Fibroblast of skin of back (primary cell): ENCODE data around the gene MEST.
A peak's percentile ranks its signal among the peaks of the same experiment; 100 is the strongest.
"Not testable (repeated sequence)": the region's sequence is repeated elsewhere in the genome, so short reads cannot be mapped to it uniquely, and the experiment has no call there.

Experiments used
- DNase-seq: peaks from one replicate; pipeline ENCODE4 v3.0.0-alpha.2; 2013

MEST gene

DNA sequence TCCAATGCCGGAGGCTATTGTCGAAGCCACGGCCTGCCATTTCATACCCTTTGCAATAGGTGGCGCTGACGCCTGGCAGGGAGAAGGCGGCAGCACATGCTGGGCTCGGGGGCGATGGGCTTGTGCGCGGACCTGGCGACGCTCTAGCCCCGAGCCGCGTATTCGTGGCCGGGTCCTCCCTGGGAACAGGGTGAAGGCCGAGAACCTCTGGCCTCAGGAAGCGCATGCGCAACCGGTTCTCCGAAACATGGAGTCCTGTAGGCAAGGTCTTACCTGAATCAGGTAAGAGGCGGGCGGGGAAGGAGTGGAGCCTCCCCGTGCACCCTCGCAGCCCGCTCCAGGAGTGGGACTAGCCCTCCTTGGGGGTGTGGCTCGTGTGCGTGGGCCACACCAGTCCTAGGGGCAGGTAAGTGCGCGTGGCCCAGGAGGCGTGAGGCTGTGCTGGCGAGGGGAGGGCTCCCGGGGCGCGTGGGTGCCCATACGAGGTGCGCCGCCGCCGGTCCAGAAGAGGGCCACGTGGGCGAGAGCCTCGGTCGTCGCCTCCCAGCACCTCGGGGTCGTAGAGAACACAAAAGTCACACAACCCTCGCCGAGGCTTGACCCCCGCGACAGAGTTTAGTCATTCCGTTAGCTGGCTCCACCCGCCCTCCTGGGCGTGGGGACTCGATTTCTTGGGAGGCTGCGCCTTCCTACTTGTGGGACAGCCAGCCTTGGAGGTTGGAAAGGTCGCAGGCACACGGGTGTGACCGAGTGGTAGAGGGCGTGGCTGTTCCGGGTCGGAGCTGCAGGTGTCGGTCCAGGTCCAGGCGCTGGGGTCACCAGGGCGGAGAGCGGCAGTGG is 5.6 kb upstream of the MEST start:
- DNase-seq, result no peak

DNA sequence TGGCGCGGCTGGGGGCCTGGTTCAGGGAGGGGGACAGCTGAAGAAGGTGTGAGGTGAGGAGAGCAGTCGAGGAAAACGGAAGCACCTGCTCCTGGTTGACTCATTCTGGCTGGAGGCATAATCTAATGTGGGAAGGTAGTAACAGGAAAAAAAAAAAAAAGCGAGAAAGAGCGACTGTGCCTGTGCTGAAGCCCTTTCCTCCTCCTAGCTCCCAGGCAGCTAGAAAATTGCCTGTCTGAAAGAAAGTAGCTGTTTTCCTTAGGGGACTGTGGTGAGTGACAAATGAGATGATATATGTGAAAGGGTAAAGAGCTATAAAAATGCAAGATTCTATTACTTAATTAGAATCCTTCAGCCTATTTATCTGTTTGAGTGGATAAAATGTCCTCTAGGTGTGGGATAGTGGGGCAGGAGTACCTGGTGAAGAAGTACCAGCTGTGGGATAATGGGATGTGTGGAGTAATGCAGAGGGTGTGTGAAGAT is 4.9 kb upstream of the MEST start:
- DNase-seq, result no peak

DNA sequence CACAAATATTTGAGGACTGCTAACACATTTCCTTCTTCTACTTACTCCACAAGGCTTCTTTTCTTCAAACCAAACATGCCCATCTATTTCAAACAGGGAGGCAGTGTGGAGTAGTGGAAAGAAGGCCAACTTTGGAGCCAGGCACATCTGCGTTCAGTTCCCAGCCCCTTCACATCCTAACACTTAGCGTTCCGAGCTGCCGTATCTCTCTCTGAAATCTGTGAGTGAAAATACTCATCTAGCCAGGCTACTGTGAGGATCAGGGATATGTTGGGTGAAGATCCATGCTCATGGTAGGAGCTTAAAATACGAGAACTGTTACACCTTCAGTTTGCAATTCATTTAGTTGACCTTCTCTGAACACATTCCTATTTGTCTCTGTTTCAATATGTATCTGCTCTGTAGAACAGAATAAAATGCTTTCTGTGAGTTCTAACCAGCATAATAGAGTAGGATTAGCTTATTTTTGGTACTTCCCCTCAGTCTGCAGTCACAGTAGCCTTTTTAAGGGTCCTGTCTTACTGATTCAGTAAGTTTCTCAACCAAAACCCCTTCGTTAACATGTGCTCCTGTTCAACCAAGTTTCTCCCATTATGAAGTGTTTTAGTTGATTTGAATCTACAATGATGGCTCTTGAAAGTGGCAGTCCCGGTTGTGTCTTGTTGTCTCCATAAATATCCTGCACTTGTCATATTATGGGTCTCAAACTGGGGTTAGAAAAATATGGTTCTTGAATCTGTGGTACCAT is 3.3 kb upstream of the MEST start:
- DNase-seq, result no peak

DNA sequence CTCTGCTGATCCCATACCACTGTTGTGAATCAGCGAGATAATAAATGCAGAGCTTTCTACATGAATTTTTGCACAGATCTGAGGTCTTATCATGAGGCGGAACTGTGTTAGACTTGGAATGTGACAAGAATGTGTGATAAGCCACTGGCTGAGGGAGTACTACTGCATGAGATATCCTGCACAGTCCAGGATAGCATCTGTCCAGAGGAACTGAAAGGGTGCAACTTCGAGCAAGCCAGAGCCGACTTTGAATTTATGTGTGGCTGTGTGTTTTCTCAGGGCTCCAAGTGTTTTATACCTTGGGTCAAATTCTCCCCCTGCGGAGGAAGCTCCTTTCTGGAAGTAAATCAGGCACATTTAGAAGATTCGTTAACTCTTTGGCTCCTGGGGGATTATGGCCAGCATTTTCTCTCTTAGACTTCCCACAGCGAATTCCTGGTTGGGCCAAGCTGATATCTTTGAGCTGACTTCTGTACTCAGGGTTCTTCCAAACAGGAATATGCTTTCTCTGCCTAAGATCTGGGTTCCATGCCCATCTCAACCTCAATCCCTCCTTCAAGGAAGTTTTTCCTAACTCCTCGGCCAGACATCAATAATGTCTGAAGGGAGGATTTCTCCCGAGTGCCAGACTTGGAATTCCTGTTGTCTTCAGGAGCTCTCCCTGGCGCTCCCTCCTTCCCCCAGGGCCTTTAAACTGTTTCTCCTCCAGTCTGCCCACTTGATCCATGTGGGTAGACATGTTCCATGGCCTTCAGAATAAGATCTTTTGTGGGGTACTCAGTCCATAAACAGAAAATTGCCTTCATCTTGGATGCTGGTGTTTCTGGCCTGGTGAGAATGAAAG is 2.5 kb upstream of the MEST start:
- DNase-seq, result peak; percentile 87

DNA sequence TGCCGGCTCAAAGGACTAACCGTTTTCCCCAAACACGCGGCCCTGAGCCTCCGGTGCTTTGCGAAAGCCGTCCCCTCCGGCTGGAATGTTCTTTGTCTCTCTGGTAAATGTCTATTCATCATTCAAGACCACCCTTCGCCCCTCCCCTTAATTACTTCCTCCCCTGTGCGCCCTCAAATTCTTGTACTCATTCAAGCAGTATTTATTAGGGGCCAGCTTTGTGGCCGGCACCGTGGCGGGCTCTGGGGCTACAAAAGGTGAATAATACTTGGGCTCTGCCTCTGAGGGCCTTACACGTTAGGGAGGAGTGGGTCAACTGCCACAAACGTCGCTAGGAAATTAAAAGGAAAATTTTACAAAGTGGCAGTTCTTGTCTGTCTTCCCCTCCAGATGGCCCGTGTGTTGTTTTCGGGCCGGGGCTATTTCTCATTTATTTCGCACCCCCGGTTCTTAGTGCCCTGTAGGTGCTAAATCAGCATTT is 1.5 kb upstream of the MEST start:
- no peak for DNase-seq

DNA sequence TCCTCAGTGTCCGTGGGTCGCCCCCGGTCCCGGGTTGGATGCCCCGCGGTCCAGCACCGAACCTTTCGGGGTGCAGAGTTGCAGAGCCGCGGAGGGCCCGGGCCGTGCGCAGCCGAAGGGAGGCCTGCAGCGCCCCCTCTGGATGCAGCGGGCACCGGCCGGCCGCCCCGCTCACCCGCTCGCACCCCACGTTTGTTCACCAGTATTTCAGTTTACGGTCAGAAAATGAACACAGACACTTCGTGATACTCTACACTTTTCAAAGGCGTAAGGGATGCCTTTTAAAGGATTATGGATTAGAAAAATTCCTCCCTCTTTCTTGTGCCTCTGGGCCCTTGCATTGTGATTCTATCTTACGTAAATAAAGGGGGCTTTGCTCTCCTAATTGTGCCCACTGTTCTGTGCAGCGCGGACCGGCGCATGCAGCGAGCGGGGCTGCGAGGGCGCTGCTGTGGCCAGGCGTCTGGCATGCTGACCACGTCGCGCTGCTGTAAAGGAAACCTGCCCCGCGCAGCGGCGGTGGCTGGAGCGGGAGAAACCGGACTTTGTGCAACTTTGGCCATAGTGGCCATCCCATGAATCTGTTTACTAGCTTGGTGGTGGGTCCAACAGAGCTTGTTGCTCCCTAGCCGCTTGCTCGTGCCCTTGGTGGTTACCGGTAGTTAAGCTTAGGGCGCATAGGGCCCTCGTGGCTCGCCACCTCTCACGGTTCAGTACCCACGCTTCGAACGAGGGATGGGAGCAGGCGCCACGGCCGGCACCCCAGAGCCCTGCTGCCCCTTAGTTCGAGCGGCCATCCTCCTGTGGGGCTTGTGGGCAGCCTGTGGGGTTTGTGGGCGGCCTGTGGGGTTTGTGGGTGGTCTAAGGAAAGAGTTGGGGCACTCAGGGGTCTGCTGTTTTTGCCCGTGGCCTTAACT is 739 bp upstream of the MEST start:
- DNase-seq, result no peak

DNA sequence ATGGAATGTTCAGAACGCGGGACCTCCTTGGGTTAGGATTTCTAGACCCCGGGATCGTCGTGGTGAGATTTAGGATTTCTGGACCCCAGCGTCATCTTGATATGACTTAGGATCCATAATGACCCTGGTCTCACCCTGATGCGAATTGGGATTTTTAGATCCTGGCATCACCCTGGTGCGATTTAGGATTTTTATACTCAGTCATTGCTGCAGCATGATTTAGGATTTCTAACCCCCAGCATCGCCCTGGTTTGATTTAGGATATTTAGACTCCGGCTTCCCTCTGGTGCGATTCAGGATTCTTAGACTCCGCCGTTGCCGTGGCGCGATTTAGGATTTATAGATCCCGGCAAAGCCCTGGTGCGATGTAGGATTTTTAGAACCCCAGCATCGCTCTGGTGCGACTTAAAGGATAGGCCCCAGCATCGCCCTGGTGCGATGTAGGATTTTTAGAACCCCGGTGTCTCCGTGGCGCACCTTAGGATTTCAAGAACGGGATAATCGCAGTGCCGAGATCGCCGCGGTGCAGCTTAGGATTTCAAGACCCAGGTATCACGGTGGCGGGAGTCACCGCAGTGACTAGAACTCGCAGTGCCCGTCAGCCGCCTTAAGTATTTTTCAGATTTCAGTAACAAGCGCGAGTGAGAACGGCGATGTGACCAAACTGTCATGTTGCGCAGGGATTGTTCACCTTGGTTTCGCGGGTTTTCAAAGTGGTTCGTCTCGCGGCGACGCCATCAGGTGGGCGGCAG is 814 bp downstream of the MEST start:
- no peak for DNase-seq

DNA sequence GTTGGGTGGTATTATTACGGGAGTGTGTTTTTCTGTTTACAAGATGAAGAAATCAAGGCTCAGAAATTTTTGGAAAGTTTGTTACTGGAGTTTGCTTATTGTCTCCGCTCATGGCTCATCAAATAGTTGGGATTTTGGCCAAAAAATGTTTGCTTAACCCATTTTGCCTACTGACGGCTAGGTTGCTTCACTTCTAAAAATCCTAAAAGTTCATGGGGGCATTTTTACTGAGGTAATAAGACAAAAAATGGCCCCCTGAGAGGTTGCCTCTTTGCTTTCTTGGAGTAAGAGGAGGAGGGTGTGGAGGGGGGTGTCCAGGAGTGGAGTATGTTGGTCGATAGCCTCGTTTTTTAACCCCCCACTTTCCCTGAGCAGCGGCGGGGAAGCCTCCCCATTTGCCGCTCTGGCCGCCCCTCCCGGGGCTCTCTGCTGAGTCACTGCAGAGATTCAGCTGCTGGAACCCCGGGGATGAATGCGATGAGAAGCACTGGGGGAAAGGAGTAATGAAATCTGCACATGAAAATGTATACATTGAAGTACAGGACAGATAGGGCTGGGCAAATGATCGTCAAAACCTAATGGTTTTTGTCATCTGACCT is 1.5 kb downstream of the MEST start:
- DNase-seq, result peak; percentile 43

DNA sequence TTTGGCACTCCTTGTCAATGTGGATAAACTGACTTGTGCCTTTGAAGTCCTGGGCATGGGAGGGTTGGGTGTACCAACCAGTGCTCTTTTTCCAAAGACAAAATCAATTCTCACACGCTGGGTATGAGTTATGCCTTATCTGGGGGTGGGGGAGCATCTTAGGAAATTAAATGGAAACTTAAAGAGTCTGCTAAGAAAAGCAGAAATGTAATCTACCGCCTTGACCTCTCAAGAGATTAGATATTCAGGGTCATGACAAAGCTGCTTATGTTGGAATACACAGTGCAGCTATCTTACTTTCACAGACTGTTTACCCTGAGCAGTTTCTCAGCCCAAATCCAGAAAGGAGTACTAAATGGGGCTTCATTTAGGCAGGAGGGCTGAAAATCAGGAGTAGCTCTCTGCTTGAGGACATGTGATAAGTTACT is 2.6 kb downstream of the MEST start:
- no peak for DNase-seq

DNA sequence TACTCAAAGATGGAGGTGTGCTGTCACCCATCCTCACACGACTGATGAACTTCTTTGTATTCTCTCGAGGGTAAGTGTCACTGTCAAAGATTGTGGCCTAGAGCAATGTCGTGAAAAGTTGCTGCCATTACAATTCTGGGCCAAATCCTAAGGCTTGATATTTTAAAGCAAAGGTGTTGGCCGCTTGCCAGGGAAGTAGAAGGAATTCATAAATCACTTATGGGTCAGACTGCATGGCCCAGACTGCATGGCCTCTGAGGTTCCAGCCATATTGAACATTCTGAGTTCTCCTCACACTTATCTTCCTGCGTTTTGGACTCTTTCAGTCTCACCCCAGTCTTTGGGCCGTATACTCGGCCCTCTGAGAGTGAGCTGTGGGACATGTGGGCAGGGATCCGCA is 8.6 kb downstream of the MEST start:
- no peak for DNase-seq

DNA sequence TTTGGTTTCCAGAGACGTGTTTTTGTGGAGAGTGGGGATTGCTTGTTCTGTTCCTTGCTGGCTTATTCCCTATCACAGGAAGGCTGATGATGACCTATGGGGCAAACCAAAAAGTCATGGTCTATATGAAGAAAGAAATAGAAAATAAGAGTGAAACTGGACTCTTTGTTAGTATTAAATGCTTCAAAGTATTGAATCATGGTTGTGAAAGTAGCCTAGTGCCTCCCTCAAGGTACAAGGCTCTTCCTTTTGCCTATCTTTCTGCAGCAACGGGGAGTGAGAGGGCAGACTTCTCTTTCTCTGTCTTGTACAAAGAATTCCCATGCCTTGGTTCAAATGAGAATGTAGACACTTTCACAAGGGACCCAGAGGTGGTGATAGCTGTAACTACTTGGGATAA is 9.0 kb downstream of the MEST start:
- no peak for DNase-seq

DNA sequence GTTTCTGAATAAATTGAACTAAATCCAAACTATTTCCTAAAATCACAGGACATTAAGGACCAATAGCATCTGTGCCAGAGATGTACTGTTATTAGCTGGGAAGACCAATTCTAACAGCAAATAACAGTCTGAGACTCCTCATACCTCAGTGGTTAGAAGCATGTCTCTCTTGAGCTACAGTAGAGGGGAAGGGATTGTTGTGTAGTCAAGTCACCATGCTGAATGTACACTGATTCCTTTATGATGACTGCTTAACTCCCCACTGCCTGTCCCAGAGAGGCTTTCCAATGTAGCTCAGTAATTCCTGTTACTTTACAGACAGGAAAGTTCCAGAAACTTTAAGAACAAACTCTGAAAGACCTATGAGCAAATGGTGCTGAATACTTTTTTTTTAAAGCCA is 13.9 kb downstream of the MEST start:
- peak; percentile 60 for DNase-seq

DNA sequence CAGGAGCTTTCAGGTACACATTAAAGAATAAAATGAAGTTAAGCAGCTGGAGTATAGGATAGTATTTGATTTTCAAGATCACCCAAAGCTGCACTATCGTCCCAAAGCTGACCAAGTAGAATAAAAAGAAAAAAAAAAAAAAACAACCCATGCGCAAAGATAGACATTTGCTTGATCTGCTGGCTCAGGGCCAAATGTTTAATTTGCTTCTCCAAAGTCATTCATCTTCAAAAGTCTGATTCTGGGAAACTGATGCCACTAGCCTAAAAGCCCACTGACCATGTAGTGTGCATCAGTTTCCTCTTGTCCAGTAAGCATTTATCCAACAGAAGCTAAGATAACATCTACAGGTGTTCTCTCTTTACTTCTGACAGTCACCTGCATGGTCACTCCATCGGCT is 14.5 kb downstream of the MEST start:
- no peak for DNase-seq

DNA sequence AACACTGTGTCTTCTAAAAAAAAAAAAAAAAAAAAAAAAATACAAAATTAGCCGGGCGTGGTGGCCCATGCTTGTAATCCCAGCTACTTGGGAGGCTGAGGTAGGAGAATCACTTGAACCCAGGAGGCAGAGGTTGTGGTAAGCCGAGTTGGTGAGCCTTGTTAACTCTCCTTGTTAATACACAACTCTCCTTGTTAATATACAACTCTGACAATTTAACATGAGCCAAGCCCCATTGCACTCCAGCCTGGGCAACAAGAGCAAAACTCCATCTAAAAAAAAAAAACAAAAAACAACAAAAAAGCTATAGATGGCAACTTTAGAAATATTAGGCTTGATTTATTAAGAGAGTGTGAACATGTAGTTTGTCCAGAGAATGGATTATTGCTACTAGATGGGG is 20.2 kb downstream of the MEST start:
- not testable (repeated sequence) for DNase-seq

DNA sequence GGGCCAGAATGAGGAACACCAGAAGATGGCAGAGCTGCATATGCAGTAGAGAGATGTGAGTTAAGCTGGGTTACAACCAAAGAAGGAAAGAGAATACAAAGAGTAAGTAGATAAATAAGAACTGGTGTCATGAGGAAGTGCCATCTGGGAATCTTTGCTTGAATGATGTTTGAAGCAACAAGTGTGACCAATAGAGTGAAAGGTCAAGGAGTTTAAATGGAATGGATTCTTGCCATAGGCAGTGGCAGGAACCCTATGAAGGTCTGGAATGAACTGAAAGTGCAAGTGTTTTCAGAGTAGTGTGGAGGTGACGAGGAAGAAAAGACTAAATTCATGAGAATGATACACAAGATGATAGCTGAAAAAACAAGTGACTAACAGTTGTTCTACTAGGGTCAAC is 21.6 kb downstream of the MEST start:
- no peak for DNase-seq

DNA sequence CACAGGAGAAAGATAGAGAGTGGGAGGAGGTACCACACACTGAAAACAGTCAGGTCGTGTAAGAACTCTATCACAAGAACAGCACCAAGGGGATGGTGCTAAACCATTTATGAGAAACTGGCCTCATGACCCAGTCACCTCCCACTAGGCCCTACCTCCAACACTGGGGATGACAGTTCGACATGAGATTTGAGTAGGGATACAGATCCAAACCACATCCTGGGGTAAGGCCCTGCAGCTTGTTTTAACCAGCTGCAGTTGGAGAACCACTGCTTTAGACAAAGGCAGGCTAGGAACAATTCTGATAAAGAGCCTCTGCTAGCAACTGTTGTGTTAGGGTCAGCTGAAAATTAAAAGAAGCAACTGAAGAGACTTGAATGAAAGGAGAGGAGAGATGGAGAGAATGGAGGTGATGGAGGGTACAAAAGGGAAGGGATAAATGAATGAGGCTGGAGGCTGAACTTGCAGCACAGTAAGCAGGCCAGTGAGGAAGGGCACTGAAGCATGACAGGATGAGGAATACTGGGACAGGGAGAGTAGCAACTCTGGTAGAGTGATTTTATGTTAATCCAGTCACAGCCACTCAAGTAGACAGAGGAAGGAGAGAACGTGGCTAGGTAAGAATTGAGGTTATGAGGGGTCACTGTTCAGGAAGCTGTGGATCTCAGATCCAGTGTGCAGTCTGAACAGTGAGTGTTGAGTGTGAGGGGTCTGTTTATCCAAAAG is 23.6 kb downstream of the MEST start:
- DNase-seq, result no peak

DNA sequence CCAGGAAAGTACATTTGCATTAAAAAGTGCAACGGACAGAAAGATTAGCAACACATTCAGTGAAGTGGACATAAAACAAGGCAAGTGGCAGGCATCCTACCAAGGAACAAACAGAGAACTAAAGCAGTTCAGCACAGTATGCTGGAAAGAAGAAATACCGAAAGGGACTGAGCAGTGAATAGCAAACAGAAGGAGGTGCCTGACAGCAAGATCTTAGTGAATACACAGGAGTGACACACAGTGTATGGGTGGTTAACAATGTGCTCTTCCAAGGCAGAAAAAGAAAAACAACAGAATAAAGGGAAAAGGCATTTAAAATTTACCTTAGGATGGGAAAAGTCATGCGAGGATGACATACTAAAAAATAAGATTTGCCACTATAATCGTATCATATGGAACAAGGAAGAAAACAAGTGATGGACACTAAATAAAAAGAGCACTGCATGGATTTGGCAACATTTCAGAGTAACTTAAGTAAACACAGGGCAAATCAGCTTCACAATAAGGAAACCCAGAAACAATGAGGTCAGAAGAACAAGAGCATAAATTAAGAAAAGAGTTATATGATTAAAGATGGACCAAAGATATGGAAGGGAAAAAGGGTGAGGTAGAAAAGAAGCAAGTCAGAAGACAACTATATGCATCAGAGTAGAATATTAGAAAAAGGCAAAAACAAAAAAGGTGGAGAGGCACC is 29.5 kb downstream of the MEST start:
- DNase-seq, result no peak

DNA sequence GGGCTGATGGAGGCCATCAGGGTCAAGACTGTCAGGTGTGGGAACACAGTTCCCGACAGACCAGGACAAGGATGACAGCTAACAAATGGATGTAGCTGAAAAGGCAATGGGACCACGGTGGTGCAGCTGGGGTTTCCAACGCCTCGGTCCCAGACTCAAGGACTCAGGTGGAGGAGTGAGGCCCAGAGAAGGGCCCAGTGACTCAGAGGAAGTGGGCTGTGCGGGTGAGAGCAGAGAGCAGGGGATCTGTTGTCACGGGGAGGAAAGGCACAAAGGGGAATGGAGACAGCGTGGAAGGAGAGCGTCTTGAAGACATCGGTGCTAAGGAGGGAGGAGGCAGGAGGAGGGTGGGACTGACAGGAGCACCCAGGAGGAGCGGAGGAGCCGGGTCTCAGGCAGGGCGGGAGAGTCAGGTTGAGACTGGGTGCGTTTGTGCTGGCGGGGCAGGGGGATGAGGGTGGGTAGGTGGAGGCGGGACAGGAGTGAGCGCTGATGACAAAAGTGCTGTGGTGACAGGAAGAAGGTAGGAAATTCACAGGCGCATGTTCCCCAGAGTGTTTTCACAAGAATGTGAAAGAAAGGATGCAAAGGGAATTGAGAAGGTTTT is 31.7 kb downstream of the MEST start:
- not testable (repeated sequence) for DNase-seq

DNA sequence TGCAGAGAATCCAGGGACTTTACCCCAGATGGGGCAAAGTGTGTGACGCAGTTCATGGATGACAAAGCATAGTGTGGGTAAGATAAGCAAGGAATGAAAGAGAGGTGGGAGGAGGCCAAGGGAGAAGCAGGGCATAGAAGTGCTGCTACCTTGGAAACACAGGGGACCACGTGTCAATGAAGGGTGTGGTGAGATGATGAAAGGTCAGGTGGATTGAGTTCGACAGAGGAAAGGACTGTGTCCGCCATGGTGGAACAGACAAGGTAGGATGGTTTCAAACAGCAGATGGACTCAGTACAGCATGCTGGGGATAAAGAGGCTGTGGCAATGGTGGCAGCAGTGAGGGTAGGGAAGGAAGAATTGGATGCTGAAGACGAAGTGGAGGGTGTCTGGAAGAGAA is 32.7 kb downstream of the MEST start:
- DNase-seq, result no peak
